Measurements from ENCODE around the gene RHBDD2.

Gene RHBDD2

GRCh38 chr7:75920431-75921161 lies 41.8 kb downstream of the RHBDD2 start:
- peak; percentile 25 for DNase-seq (ENCODE audit: low spot score)

DNA sequence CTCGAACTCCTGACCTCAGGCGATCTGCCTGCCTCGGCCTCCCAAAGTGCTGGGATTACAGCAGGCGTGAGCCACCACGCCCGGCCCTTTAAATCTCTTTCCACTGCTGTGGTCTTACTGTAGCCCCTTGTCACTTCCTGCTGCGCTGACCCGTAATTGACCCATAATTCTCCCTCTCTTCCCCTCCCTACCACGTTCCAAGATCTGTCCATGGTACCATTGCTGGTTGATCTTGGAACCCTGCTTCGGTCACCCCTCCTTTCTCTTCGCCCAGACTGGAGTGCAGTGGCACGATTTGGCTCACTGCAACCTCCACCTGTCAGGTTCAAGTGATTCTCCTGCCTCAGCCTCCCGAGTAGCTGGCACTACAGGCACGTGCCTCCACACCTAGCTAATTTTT lies 42.6 kb downstream of the RHBDD2 start:
- DNase-seq (ENCODE audit: low spot score) = no peak

DNA sequence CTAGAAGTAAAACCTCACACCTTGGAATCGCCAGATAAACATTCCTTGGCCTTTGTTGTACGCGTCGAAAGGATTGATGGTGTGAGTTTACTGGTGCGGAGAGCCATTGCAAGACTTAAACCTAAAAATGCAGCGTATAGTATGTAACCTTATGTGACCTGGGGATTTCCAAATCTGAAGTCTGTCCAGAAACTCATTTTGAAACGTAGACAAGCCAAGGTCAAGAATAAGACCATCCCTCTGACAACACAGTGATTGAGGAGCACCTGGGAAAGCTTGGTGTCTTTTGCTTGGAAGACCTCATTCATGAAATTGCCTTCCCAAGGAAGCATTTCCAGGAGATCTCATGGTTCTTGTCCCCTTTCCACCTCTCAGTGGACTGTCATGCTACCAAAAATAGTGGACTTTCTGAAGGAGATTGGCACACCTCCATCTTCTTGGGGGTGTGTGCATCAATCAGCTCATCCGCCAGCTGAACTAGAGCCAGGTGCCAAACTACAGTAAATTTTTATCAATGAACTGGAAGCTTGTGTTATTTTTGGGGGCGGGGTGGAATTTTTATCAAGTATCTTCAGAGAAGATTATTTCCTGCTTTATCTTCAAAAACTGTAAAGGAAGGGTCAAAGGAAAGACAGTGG lies 44.3 kb downstream of the RHBDD2 start:
- DNase-seq (ENCODE audit: low spot score) = no peak

DNA sequence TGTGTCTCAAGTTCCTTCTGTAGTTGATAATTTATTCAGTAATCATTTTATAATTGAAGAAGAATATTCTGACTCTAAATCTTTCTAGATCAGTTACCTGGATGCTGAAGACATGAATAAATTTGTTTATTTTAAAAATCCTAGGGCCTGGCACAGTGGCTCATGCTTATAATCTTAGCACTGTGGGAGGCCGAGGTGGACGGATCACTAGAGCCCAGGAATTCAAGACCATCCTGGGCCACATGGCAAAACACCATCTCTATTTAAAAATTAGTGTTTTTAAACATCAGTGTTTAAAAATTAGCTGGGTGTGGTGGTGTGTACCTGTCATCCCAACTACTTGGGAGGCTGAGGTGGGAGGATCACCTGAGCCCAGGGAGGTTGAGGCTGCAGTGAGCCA lies 45.4 kb downstream of the RHBDD2 start:
- DNase-seq (ENCODE audit: low spot score) = no peak

DNA sequence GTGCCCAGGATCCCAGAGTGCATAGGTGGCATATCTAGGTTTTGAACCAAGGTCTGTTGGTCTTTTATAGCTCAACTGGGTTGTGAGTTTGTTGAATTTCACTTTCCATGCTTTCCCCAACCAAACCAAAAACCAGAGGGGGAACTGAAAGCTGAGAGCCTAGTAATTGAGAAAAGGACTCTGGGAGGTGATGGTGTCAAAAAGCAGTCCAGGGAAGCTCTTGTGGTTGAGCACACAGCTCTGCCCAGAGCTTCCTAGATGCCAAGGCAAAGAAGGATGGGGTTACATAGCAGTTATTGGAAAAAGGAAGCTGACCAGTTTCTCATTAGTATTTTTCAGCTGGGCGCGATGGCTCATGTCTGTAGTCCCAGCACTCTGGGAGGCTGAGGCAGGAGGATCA lies 46.1 kb downstream of the RHBDD2 start:
- DNase-seq (ENCODE audit: low spot score) = no peak

DNA sequence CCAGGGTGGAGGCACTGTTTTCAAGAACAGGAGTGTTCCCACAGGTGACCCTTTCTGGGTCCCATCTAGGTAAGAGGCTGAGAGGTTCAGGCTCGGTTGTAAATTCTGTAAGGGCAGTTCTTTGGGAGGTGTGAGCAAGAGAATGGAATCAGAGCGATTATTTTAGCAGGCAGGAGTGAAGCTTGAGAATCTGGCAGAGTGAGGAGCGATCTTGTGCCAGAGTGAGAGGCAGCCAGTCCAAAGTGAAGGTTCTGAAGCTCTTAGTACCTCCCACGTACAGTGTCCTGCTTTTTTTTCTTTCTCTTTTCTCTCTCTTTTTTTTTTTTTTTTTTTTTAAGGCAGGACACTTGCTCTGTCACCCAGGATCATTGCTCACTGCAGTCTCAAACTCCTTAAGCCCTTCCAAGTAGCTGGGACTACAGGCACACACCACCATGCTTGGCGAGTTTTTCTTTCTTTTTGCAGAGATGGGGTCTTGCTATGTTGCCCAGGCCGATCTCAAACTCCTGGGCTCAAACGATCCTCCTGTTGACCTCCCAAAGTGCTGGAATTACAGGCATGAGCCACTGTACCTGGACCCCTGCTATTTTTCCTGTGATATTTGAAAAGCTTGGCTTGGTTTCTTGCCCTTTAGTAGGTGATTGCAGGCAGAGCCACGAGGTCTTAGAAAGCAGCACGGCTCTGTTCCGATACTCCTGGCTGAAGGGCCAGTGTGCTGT lies 47.0 kb downstream of the RHBDD2 start:
- DNase-seq (ENCODE audit: low spot score) = no peak

- no peak for DNase-seq (ENCODE audit: low spot score)
These were observed 49.7 kb downstream of the RHBDD2 start for GRCh38 chr7:75928568-75928914.

DNA sequence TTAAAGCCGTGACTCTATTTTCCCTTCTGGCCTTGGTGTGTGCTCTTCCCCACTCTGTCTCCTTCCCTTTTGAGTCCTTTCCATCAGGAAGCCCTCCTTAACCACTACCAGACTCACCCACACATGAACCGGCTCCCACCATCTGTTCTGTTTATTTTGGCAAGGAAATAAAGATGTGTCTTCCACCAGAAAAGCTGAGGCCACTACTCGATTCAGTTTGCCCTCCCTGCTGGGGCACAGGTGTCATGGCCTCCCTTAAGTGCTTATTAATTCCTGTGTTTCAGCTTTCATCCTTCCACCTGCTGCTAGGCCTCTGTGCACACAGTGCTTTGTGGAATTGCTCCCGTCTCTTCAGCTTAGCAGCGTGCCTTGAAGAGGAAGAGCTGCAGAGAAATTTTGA lies 52.8 kb downstream of the RHBDD2 start:
- no peak for DNase-seq (ENCODE audit: low spot score)

DNA sequence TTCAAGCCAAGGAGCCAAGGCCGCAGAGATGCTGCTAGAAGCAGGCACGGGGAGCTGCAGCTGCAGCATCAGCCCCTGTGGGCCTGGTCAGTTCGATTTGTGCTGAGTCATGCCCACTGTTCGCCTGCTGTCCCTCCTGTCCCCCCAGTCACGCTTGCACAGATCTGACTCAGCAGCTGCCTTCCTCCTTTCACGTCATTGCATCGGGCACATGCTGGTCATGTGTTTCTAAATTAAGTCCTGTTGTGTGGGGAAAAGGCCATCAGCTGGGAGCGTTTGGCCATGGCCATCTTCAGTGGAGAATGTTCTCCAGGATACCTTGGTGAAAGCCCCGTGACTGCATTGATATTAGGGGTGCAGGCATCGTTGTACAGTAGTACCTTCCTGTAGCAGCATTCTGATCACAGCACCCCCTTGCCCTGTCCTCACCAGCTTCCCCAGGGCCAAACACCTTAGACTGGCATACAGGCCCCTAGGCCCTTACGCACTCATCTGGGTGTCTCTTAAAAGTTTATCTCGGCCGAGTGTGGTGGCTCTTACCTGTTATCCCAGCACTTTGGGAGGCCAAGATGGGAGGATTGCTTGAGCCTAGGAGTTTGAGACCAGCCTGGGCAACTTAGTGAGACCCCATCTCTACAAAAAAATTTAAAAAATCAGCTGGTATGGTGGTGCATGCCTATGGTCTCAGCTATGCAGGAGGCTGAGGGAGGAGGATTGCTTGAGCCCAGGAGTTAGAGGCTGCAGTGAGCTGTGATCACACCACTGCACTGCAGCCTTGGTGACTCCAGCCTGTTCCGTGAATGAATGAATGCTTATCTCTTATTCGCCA lies 59.3 kb downstream of the RHBDD2 start:
- DNase-seq (ENCODE audit: low spot score) = no peak

Measured in HuH-7.5 (cell line).